ENCODE measurements around the gene SYNRG.

The SYNRG gene

DNA sequence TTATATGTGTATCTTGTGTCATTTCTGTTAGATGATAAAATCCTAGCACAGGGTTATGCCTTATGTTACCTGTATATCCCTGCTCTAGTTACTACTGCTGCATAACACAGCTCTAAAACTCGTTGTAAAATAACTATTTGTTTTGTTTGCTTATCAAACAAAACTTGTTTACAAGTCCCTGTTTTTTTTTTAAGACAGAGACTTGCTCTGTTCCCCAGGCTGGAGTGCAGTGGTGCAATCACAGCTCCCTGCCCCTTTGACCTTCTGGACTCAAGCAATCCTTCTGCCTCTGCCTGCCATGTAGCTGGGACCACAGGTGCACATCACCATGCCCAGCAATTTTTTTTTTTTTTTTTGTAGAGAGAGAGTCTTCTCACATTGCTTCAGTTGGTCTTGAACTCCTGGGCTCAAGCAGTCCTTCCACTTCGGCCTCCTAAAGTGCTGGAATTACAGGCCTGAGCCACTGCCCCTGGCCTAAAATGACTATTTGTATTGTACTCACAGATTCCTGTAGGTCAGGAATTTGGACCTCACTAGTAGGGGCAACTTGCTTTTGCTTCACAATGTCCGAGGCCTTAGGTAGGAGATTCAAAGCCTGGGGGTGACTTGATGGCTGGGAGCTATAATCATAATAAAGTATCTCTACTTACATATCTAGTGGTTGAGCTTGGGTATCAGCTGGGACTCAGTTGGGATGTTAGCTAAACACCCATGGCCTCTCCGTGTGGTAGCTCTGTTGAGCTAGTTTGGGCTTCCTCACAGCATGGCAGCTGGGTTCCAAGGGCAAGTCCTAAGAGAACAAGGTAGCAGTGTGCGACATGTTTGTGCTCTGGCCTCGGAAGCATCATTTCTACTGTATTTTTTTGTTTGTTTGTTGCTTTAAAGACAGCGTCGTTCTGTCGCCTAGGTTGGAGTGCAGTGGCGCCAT is 106.9 kb downstream of the SYNRG start:
- no peak for DNase-seq

GRCh38 chr17:37500378-37500777 is 108.8 kb downstream of the SYNRG start:
- no peak for DNase-seq

GRCh38 chr17:37494971-37495370 is 114.2 kb downstream of the SYNRG start:
- no peak for DNase-seq

DNA sequence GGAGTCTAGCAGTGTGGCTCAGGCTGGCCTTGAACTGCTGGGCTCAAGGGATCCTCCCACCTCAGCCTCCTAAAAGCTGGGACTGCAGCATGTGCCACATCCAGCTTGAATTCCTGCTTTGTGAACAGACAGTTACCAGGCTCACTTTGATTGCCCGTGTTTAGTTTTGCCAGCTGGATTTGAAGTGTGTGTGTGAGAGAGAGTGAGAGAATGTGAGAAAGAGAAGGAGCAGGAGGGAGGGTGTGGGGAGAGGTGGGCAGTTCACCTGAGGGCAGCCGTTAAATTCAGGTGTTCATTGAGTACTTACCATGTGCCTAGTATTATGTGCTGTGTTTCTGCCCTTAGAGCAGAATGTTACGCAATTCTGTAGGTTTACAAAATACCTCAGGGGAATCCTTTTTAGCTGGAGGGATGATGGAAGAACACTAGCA is 114.8 kb downstream of the SYNRG start:
- no peak for DNase-seq

DNA sequence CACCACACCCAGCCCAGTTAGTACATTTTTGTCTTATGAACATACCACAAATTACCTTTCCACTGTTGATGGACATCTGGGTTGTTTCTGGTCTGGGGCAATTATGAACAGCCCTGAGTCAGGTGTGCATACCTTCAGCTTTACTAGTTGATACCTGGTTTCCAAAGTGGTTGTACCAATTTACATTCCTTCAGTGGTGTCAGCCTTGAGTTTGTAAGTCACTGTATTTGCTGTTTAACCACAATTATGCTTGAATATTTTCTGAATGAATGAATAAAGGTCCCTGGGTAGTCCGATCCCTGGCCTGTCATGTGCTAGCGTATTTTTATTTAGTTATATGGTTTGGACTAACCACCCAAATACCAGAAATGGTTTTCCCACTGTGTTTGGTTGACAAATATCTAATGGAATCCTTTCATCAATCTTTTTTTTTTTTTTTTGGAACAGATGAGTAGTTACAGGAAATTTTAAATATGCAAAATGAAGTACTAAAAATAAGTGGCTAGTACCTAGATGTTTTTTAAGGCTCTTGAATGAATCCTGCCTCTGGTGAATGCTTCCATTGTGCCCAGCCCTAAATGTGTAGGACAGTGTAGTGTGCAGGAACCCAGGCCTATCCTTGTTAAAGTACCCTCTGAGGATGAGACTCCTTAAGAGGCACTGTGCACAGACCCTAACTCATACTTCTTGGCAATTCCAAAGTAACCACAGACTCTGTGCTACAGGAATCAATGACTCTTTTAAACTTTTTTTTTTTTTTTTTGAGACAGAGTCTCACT is 115.8 kb downstream of the SYNRG start:
- no peak for DNase-seq

GRCh38 chr17:37492167-37492566 is 117.1 kb downstream of the SYNRG start:
- DNase-seq: no peak

- DNase-seq: peak; percentile 49
Observed at GRCh38 chr17:37490638-37491614, 118.3 kb downstream of the SYNRG start.

GRCh38 chr17:37490022-37490587 is 119.1 kb downstream of the SYNRG start:
- peak; percentile 72 for DNase-seq

DNA sequence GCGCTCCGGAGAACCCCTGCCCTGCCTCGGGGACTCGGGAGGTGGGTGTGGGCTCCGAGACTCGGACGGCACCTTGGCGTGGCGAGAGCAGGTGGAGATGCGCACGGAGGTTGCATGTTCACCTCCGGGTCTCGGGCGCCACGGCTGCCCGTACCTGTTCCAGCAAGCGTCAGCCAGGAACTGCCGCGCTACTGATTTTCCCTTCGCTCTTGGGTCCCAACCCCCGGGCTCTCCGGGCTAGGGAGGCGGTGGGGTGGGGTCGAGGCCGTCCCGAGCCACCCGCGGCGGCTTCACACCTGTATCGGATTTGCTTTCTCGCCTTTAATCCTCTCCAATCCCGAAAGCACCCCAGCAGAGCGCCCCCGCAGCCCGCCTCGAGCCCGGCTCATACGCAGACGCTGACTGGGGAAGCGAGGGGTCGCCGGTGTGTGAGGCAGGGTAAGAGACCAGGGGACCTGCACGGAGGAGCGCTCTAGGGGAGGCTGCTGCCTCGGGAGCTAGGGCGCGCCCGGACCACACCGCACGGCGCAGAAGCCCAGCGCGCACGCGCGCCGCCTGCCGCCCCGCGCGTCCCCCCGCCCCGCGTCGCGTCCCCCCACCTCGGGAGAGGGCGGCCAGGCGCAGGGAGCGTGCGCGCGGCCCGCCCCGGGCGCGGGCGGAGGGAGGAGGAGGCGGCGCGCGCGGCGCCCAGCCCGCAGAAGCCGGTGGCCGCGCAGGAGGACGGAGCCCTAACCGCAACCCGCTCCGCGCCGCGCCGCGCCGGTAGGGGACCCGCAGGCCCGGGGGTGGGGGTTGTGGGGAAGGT is 119.8 kb downstream of the SYNRG start, which contains the start of gene DUSP14:
TSS of gene DUSP14 (plus strand) at position 695 of the 805 bp plus-strand sequence. CDS start 22,382 bp downstream, outside the sequence.
- peak; percentile 86 for DNase-seq

DNA sequence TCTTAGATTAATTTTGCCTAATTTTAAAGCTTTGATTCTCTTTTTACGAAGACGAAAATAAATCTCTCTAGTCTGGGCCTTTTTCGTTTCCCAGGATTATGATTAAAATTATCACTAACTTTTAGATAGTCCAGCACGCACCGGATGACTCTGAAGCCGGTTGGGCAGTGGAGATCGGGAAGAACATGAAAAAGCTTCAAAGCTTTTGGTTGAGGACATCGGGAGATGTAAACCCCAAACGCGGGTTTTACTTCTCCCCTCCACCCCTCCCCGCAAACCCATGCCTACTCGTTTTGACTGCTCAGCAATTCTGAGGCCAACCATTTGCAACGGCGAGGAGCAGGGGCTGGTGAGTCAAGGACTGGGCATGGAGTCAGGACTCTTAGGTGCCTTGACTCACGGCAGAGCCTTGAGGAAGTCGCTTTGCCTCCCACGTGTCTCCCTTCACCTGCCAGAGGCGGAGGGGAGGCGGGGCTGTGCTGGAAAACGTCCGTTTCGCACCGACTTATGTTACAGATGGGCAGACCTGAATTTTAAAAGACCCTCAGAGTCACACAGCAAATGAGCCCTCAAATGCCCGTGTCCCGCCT is 120.5 kb downstream of the SYNRG start:
- DNase-seq: no peak

DNA sequence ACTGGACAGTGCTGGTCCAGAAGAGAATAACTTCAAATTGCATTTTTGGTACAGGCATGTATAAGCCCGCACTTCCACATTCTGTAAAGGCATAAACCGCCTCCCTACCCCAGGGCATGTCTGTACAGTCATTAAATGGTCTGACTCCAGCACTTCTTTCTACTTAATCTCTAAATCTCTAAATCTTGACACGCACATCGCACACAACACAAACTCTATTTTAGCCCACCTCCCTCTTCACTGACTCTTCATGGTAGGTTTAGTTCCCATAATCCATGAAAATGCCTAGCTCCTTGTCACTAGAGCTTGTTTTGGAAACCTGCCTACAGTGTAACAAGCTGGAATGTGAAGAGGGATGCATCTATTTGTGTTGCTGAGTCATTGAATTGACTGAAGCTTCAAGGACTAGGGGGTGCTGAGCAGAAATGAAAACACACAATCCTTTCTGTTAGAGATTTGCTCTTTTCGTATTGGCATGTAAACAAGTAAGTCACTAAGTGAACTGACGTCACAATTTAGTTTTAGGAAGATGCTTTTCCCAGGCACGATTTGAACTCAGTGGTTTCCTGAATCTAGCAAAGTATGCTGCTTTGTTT is 121.1 kb downstream of the SYNRG start:
- DNase-seq: peak; percentile 31

- no peak for DNase-seq
Observed at GRCh38 chr17:37485938-37486570, 123.2 kb downstream of the SYNRG start.

DNA sequence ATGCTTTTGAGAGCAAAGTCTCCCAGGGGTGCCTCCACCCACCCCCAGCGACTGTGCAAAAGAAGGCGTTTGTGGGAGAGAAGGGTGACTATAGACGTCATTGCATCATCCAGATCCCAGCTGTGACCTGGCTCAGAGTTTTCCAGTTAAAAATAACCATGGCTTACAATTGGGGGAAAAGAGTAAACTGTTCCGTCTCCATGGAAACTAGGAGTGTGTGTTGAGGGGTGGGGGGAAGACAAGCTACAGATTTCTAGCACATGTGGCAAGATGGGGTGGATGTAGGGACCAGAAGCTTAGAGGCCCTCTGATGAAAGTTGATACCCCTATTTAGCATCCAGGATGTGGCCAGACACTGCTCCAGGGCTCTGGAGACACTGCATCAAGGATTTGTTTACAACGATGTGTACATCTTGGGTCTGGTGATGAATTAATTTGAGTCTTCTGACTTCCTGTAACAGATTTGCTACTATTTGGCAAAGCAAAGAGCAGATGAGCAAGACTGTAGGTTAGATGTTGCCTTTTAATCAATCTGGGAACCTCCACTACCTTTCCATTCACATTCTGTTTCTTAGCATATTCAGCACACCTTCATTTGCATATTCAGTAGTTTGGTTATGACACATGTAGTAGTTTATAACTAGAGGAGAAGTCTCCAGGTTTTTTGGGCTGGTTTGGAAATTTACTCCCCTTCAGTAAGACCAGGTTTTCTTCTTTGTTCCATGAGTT is 125.7 kb downstream of the SYNRG start:
- no peak for DNase-seq

GRCh38 chr17:37481001-37481665 is 128.1 kb downstream of the SYNRG start:
- no peak for DNase-seq

- DNase-seq: no peak
Observed at GRCh38 chr17:37480427-37480826, 128.8 kb downstream of the SYNRG start.

DNA sequence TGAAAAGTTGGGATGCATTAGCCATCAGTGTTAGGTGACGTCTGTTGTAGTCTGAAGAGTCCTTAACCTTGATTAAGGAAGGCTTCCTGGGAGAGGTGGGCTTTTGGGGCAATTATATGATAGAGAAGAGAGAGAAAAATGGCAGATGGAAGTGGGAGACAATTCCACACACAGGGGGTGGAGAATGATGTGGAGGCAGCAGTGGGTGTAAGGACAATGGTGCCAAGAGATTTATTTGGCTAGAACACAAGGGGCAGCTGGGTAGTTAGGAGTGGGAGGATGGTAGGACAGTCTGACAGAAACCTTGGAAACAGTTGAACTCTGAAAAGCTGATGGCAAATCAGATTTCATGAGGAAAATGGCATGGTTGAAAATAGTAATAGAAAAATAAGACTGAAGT is 130.2 kb downstream of the SYNRG start:
- no peak for DNase-seq

- DNase-seq: no peak
Observed at GRCh38 chr17:37478187-37478586, 131.0 kb downstream of the SYNRG start.

All from right kidney (tissue), 1 donor.